Activated T-cell treated with anti-CD3 and anti-CD28 coated beads for 4 hours (primary cell): ENCODE measurements around the gene PCSK6.
"Not testable (repeated sequence)": the region's sequence is repeated elsewhere in the genome, so short reads cannot be mapped to it uniquely, and the experiment has no call there.

ENCODE experiments used
- DNase-seq: peaks from one replicate; pipeline ENCODE4 v3.0.0-alpha.2; 2020

Gene PCSK6

DNA sequence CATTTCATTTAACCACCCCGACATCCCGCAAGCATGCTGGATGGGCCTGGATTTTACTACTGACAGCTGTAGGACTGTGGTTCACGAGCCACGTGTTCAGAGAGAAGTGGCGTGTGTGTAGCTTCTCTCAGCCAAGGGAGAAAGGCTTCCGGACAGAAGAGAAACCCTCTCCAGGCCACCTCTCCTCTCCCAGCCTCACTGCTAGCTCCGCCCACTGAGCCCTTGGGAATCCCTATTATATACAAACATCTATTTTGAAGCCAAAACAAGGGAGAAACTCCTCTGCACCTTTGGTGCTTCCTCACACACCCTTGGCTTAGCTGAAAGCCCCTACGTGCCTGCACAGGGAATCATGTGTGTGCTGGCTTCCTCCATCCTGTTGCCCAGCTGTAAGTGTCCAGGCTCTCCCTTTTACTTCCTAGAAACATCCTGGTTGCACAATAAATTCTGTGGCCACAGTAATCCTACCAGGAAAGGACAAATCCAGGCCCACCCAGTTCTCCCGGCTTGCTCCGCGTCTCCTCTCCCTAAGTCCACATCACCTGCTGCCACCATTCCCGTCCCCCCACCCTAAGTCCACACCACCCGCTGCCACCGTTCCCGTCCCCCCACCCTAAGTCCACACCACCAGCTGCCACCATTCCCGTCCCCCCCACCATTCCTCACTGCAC, 30.5 kb downstream of the PCSK6 start:
- no peak for DNase-seq

DNA sequence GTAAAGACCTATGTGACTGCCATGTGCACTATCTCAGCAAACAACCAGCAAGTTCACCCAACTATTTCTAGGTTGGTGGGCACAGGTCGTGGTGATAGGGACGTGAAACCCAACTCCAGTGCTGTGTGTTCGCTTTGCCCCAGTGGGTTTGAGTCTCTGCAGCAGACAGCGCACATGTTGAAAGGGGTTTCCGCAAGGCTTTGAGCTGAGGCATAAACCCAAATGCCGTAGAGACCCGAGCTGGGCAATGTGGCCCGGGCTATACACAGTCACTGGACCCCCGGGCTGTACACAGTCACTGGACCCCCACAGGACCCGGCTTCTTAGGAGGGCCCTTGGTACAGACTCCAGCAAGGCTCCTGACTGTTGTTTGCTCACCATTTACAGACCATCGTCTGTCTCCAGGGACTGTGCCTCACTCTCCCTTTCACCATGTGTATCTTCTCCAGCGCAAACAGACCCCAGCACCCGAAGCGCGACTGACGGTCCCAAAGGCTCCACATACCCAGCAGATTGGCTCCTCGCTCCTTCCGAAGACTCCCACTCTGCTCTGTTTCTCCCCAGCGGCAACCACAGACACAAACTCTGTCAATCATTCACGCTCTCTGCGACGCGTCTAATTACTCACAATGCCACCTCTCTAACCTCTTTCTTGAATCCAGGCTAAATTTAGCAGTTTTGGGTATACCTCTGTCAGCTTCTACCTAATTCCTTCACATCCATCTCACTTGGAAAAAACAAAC, 31.2 kb downstream of the PCSK6 start:
- no peak for DNase-seq

DNA sequence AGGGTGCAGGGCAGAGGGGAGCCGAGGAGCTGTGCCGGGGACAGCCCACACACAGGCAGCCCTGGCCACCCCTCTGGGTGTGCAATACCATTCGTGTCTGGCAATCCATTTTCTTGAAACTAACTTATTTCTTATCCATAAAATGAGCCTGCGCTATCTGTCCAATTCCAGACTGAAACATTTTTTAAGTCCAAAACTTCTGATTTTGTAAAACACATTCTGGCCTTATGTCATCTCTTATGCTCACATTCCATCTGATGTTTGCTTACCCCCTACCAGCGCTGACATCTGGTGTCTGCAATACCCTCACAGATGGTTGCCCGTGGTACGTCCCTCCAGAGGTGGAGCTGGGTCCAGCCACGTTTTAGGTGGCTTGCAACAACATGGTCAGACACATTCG, 31.8 kb downstream of the PCSK6 start:
- no peak for DNase-seq

DNA sequence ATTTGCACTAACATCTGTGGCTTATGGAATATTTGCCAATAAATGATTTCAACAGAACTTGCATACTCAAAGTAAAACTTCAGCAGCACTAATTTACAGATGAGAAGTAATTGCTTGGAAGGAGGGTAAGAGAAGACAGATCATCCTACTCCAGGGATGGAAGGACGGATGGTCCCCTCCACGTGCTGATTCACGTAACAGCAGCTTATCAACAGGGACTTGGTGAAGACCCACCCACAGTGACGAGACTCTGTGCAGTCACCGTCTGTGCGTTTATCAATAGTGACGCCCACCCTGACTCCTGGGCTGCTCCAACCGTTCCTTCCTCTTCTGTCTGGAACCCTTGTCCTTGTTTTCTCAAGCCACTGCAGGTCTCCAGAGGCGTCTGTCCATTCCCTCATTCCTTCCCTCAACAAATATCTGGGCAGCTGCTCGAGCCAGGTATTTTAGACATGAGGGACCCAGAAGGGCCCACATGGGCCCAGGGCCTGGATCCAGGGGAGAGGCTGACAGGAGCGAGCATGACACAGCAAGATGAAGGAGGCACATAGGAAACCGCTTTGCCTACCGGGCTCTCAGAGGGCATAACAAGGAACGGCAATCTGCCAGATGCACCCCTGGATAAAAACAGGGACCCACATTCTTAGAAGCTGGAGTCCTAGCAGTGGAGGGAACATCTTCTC, 33.3 kb downstream of the PCSK6 start:
- DNase-seq: no peak

DNA sequence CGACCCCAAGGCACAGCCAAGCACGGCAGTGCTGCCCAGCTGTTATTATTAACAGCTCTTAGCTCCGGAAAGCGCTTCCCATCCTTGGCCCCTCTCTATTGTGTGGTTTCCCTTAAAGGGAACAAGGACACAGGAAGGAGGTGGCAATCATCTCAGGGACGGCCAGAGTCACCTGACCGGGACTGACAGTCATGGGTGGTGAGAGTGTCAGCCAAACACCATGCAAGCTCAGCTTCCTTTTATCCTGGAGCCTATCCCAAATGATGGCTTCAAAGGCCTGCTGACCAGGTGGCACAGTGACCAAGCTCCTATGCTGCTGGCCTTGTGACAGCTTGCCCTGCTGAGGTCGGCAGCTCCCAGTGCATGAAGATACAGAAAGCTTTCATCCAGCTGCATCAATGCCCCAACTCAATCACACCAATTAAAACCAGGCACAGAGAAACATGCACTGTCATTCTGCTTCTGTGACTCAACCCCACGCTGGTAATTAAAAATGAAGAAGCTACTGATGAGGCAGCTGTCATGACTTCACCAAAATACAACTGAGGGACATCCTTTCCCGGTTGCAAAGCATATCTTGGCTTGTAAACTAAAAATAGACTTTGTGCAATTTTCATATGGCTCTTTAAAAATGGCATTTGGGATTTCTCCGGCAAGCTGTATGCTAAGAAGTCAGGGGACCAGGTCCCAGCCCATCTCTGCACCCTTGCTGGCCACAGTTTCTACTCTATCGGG, 34.0 kb downstream of the PCSK6 start:
- no peak for DNase-seq

DNA sequence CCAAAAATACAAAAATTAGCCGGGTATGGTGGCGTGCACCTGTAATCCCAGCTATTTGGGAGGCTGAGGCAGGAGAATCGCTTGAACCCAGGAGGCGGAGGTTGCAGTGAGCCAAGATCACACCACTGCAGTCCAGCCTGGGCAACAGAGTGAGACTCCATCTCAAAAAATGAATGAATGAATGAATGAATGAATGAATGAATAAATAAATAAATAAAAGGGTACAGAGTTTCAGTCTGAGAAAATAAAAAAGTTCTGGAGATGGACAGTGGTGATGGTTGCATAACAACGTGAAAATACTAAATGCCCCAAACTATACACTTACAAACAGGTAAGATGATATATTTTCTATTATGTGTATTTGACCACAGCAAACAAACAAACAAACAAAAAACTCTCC, 34.7 kb downstream of the PCSK6 start:
- DNase-seq: not testable (repeated sequence)

DNA sequence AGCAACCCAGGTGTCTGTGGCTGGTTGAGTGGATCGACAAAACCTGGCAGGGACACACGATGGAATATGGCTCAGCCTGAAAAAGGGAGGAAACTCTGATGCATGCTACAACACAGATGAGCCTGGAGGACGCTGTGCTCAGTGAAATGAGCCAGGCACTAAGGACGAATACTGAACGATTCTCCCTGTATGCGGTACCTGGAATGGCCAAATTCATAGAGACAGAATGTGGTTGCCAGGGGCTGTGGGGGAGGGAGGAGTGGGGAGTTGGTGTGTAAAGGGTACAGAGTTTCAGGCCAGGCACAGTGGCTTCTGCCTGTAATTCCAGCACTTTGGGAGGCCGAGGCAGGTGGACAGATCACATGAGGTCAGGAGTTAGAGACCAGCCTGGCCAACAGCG, 35.1 kb downstream of the PCSK6 start:
- no peak for DNase-seq

DNA sequence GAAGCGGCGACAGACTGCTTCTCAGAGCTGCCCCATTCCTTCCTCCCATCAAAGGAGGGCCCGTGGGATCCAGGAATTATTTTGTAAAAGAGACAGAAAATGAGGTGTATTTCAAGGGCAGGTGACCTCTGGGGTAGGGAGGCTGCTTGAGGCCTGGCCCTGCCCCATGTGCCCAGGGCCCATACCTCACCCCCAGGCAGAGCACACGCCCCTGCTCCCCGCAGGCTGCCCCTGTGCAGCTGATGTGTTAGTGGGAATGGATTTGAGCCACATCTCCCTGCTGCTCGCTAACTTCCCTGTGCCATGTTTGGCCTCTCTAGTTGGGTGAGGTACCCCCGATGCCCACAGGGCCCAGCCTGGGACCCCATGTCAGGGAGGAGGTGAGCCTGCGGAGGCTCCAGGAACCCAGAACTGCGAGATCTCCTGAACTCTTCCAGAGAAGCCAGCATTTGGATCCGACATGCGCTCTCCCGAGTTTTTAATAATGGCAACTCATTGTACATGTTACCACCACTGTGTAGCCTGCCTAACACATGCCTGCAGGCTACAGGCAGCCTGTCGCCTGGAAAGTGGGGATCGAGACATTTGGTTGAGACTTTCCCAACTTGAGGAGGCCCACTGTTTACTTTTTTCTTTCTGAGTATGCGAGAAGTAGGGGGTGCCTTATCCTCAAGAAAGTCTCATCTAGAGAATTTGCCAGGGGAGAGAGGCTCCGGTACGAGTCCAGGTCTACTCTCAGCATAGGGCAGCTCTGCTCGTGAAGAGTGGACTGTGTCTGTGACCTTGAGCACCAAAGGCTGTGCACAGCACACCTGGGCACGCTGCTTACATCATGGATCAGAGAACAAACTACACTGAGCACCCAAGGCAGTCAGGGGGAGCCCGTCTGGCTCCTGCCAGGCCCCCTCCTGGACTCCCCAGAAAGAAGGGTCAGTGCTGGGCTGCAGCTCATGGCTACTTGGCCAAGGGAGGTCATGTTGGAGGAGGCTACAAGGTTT, 36.1 kb downstream of the PCSK6 start:
- no peak for DNase-seq

DNA sequence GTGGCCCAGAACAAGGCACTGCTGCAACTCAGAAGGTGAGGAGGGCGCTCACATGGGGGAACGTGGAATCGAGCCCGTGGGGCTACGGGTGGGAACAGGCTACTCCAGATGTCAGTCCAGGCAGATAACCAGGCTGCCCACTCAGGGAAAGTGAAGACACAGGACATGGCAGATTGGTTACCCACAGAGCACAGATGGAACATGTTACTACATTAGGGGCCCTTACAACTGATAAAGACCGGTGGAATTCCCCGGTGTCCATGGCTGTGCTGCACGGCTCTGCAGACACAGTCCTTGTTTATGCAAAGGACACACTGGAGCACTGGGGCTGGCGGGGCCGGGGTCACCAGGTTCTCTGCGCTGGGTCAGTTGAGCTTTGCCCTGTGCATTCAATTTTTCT, 36.9 kb downstream of the PCSK6 start:
- no peak for DNase-seq

DNA sequence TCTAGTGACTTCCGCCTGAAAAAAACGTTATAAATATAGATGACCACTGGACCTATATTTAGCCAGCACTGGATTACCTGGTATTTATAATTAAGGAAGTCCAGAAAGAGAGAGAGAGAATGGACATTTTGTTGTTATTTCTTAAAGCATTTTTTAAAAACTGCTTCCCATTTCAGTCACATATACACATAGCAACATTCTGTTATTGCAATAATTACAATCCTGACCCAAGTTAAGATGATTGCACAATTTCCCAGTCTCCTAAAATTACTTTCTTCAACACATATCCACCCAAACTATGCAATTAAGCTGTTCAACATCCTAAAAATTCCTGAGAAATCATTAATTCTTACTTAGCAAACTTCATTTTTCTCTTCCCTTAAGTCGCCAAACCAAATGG, 37.7 kb downstream of the PCSK6 start:
- no peak for DNase-seq

DNA sequence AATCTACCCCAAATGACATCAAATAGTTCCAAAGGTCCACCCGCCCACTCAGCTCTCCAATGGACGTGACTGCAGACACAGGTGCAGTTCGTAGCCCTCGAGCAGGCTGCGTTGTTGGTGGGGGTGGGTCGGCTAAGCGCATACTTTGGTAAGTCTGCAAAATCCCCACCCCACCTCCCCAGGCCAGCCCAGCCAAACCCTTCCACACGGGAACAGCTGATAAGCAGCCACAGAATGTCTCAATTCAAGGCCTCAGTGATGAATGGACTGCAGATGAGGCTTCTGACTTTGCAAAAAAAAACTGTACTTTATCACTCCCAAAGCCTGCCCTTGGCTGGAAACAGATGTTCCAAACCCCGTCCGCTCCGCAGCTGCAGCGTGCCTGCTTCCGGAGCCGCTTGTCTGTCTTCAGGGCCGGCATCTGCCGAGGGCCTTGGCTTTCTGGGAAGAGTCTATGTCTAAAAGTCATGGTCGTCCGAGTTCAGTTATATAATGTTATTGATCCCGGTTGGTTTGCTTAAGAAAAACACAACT, 38.2 kb downstream of the PCSK6 start:
- no peak for DNase-seq

DNA sequence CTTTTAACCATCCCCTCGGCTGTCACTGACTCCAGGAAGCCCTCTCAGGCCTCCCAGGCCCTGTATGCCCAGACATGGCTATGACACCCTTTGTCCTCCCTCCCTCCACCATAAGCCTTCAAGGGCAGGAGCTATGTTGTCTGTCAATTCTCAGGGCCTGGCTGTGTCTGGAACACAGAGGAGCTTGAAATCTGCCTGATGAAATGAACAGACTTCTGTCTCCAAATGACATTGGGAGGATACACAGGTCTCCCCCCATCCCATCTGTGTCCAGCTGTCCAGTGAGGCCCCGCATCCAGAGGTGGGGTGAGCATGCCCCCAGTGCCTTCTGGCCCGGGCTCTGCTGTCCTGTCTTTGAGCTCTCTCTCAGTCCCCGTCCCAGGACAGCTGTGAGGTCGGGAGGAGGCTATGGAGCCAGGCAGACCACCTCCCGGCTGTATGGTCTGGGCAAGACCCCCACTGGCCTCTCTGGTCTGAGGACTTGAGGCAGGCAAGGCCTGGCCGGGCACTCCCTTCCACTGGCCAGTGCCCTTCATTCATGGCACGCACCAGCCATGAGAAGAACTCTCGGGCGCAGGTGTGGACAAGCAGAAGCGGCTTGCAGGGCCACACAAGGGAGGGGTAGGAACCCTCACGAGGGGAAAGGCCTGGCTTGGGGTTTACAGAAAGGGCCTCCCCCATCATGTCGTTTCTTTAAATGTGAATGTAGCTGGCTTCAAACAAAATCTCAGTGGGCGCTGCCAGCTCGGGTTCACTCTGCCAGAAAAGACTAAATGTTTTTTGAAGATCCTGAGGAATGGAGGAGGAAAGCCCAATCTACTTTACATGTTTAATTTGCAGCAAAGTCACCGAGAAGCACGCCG, 38.9 kb downstream of the PCSK6 start:
- DNase-seq: no peak

DNA sequence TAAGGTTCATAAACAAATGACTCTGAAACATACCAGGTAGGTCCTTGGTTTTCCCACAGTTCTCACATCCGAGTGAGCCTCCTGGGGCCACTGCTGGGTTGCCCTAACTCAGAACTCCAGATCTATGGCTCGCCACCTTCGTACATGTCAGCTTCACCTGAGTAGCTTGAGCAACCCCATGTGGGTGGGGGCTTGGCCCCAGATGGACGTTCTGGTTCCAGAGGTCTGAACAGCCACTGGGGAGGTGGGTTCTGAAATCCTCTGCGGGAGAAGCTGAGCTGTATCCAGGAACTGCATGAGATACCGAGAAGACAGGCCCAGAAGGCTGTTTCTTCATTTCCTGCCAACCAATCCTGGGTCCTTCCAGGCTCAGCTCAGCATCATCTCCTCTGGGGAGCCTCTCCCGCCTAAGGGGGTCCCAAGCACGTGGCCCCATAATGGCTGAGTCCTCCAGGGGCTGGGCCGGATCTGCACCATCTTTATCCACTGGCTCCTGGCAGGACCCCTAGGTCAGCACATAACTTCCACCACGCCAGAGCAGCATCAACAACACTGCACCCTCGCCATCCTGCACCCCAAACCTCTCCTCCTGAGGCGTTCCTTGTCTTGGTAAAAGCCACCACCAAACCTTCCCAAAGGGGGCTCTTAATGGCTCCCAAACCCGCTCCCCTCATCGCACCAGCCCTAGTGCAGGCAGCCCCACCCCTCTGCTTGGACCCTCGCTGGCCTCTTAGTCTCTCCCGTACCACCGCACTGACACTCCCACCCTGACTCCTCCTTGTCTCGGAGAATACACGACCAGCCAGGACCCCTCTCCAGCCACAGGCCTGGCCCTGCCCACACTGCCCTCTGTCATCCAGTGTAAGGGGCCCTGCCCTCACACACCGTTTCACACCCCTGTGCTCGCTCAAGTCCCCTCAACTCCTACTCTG, 39.8 kb downstream of the PCSK6 start:
- DNase-seq: no peak

DNA sequence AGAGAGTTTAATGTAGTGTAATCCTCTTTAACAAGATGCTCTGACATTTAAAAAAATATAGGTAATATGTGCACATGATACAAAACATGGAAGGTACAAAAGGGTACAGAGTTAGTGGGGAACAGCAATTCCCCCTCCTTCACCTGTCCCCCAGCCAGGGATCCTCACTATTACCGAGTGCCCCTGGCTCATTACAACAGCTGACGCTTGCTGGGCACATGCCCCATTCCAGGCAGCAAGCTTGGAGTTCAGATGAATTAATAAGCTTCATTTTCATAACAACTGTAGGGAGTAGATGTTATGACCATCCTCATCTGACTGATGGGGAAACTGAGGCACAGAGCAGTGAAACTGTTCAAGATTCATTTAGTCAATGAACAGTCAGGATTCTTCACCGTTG, 41.2 kb downstream of the PCSK6 start:
- DNase-seq: no peak

DNA sequence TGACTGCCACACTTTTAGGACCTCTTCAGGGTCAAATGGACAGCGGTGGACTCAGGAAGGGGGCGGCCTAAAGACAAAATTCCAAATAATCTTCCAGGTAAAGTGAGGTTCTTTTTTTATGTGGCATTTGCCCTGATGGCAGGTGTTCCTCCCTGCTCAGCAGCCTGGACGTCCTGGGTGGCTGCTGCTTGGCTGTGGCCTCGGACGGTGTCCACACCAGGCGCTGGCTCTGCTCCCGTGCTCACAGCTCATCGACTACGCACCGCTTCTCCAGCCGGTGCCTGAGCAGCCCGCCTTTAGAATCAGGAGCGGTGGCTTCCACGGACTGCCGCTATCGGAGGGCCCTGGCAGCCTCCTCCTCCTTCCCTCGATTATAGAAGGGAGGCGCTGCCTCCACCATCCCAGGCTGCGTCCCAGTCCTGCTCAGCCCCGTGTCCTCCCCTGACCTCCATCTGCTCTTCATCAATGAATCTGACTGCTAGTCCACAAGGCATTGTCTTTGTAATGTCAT, 41.9 kb downstream of the PCSK6 start:
- DNase-seq: no peak

DNA sequence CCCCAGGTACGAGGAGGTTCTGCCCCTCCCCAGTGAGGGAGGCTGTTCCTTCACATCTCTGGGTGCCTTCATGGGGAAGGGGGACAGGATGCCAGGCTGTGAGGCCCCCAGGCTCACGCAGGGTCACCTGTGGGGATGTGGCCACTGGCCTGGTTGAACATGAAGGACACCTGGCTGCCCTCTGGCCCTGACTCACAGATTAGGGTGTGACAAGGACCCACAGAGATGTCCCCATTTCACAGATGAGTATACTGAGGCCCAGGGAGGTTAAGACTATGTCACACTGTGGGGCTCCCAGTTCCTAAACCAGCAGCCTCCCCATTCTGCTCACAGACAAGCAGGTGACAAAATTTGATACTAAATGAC, 42.4 kb downstream of the PCSK6 start:
- no peak for DNase-seq

DNA sequence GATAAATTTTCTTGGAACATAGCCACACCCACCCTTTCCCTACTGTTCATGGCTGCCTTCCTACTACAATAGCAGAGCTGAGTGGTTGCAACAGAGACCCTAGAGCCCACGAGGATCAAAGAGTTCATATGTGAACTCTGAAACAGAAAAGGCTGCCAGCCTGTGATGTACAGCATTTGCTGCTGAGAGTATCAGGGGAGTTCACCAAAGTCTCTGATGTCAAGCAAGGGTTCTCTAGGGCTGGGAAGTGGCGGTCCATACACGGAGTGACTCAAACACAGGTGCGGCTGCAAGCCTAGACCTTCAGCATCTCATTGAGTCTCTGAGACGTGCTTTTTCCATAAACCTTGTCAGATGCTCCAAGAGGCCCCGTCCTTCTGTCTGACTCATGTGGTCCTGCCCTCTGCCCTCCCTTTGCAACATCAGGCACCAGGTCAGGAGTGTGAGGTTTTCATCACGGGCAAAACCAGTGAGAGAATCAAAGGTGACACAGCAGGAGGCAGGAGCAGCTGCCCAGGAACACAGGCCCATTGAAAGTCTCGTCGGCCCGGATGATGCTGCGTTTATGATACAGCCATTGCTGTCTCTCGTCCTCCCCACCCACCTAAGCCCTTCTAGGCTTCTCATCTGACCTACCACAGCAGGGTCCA, 42.9 kb downstream of the PCSK6 start:
- DNase-seq: no peak

DNA sequence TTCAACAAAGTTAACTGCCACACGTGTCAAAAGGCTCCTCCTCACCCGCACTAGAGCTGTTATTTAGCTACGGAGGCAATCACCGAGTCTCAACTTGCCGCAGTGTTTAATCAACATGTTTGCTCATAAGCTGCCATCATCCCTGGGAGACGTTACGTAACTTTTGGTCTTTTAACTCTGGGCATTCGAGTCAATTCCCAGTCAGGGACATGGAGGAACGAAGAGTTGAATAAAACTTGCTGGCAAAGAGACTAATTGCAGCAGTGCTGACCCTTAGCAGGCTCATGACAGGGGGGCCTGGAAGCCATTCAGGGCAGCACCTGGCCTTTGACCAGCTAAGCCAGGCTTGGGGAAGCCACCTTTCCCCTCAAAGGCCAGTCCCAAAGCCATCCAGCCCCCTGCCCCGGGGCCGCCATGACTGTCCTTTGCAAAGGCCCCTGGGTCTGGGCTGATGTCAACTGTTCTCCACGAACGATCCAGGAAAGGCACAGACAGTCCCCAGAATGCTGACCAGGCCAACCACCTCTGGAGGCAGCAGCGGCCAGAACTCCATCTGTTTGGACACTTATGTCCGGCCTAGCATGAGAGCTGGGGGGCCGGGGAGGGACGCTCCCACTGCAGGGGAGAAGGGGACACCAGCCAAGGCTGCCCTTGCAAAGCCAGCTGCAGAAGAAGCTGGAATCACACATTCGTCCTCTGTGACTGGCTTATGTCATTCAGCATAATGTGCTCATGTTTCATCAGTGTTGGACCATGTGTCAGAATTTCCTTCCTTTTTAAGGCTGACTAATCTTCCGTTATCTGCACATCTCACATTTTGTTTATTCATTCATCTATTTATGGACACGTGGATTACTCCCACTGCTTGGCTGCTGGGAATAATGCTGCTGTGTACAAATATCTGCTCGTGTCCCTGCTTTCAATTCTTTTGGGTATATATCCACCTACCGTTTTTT, 43.7 kb downstream of the PCSK6 start:
- DNase-seq: no peak
